Activated T-helper 17 cell treated with anti-CD3 and anti-CD28 coated beads, Interleukin-2, amount 50 U/mL, for 72 hours (primary cell): Measurements from ENCODE around the gene ITGB6. TPM values are rescaled to one million over a fixed set of nuclear protein-coding genes. Genes with fewer than 3 reads are reported as not detected.
A peak's percentile ranks its signal among the peaks of the same experiment; 100 is the strongest.
"Not testable (repeated sequence)": the region's sequence is repeated elsewhere in the genome, so short reads cannot be mapped to it uniquely, and the experiment has no call there.

Experiments
- ATAC-seq: fragments of 150-1000 bp; cut with Tn5 transposase; replicated peaks from 2 replicates; pipeline ENCODE4 v1.10.0; 2021; ENCODE audit warnings: mild to moderate bottlenecking, moderate library complexity
- H3K27ac Mint-ChIP-seq: one replicate; pipeline ENCODE4 v1.8.0; 2022; ENCODE audit warnings: mixed read lengths
- H3K27me3 Mint-ChIP-seq: one replicate; pipeline ENCODE4 v1.8.0; 2022; ENCODE audit warnings: mixed read lengths
- H3K36me3 Mint-ChIP-seq: one replicate; pipeline ENCODE4 v1.8.0; 2022; ENCODE audit warnings: low read depth, mild to moderate bottlenecking, mixed read lengths
- H3K4me1 Mint-ChIP-seq: one replicate; pipeline ENCODE4 v1.8.0; 2022; ENCODE audit warnings: mixed read lengths
- H3K4me3 Mint-ChIP-seq: one replicate; pipeline ENCODE4 v1.8.0; 2022; ENCODE audit warnings: mild to moderate bottlenecking, mixed read lengths
- H3K9me3 Mint-ChIP-seq: one replicate; pipeline ENCODE4 v1.8.0; 2022; ENCODE audit warnings: mixed read lengths
- total RNA-seq, 2 donors: library from RNA; stranded (reverse); gene quantifications; one replicate each; pipeline ENCODE4 v1.2.3, GENCODE V29; 2022

The ITGB6 gene
- total RNA-seq, 2 donors from 2014 or later = not detected

- Mint-ChIP-seq H3K36me3 (no peaks in the 10 kb centered on the region), H3K4me1 (peaks cover 14% of the 10 kb centered on the region), H3K4me3 (peak overlapping the region; percentile 35), H3K9me3 (no peaks in the 10 kb centered on the region), H3K27me3 (peaks cover 3% of the 10 kb centered on the region), H3K27ac (peak overlapping the region; percentile 47)
- ATAC-seq = peak; percentile 72
These were observed 8.0 kb upstream of the ITGB6 start for GRCh38 chr2:160207804-160208654.

- H3K27ac Mint-ChIP-seq = peak overlapping the region; percentile 47
- H3K9me3 Mint-ChIP-seq = no peaks in the 10 kb centered on the region
- ATAC-seq = no peak
- H3K36me3 Mint-ChIP-seq = no peaks in the 10 kb centered on the region
- H3K27me3 Mint-ChIP-seq = peaks cover 3% of the 10 kb centered on the region
- H3K4me1 Mint-ChIP-seq = peaks cover 14% of the 10 kb centered on the region
- H3K4me3 Mint-ChIP-seq = peak overlapping the region; percentile 35
These were observed 7.2 kb upstream of the ITGB6 start for GRCh38 chr2:160207271-160207670.

GRCh38 chr2:160206436-160206835 is 6.4 kb upstream of the ITGB6 start:
- Mint-ChIP-seq H3K4me1 (peaks cover 14% of the 10 kb centered on the region), H3K9me3 (no peaks in the 10 kb centered on the region), H3K27ac (no peak overlapping the region), H3K4me3 (no peak overlapping the region), H3K36me3 (no peaks in the 10 kb centered on the region), H3K27me3 (no peaks in the 10 kb centered on the region)
- no peak for ATAC-seq

- H3K36me3 Mint-ChIP-seq = no peaks in the 10 kb centered on the region
- H3K9me3 Mint-ChIP-seq = no peaks in the 10 kb centered on the region
- peak; percentile 57 for ATAC-seq
- no peaks in the 10 kb centered on the region for H3K27me3 Mint-ChIP-seq
- H3K4me3 Mint-ChIP-seq = no peak overlapping the region
- H3K4me1 Mint-ChIP-seq = peaks cover 8% of the 10 kb centered on the region
- no peak overlapping the region for H3K27ac Mint-ChIP-seq
These were observed 5.4 kb upstream of the ITGB6 start for GRCh38 chr2:160205505-160205904.

- Mint-ChIP-seq H3K9me3 (no peaks in the 10 kb centered on the region), H3K4me3 (no peak overlapping the region), H3K4me1 (peaks cover 8% of the 10 kb centered on the region), H3K36me3 (no peaks in the 10 kb centered on the region), H3K27ac (no peak overlapping the region), H3K27me3 (no peaks in the 10 kb centered on the region)
- no peak for ATAC-seq
These were observed 3.4 kb upstream of the ITGB6 start for GRCh38 chr2:160203422-160203821.

GRCh38 chr2:160203007-160203406 is 2.9 kb upstream of the ITGB6 start:
- no peak for ATAC-seq
- Mint-ChIP-seq H3K4me1 (peaks cover 6% of the 10 kb centered on the region), H3K9me3 (no peaks in the 10 kb centered on the region), H3K36me3 (no peaks in the 10 kb centered on the region), H3K27me3 (no peaks in the 10 kb centered on the region), H3K4me3 (no peak overlapping the region), H3K27ac (no peak overlapping the region)

- H3K27ac Mint-ChIP-seq = no peak overlapping the region
- H3K4me1 Mint-ChIP-seq = no peaks in the 10 kb centered on the region
- no peak overlapping the region for H3K4me3 Mint-ChIP-seq
- H3K9me3 Mint-ChIP-seq = no peaks in the 10 kb centered on the region
- ATAC-seq = no peak
- H3K27me3 Mint-ChIP-seq = no peaks in the 10 kb centered on the region
- no peaks in the 10 kb centered on the region for H3K36me3 Mint-ChIP-seq
These were observed 1.9 kb upstream of the ITGB6 start for GRCh38 chr2:160201849-160202539.

GRCh38 chr2:160200921-160201320 is 849 bp upstream of the ITGB6 start:
- Mint-ChIP-seq H3K27me3 (no peaks in the 10 kb centered on the region), H3K36me3 (no peaks in the 10 kb centered on the region), H3K4me1 (no peaks in the 10 kb centered on the region), H3K4me3 (no peak overlapping the region), H3K27ac (no peak overlapping the region), H3K9me3 (no peaks in the 10 kb centered on the region)
- no peak for ATAC-seq

- ATAC-seq = no peak
- Mint-ChIP-seq H3K27ac (no peak overlapping the region), H3K4me1 (no peaks in the 10 kb centered on the region), H3K9me3 (no peaks in the 10 kb centered on the region), H3K27me3 (no peaks in the 10 kb centered on the region), H3K4me3 (no peak overlapping the region), H3K36me3 (no peaks in the 10 kb centered on the region)
These were observed 1.0 kb downstream of the ITGB6 start for GRCh38 chr2:160199053-160199452.

GRCh38 chr2:160197587-160197986 is 2.5 kb downstream of the ITGB6 start:
- H3K9me3 Mint-ChIP-seq = no peaks in the 10 kb centered on the region
- no peaks in the 10 kb centered on the region for H3K36me3 Mint-ChIP-seq
- H3K4me1 Mint-ChIP-seq = no peaks in the 10 kb centered on the region
- no peak overlapping the region for H3K27ac Mint-ChIP-seq
- no peaks in the 10 kb centered on the region for H3K27me3 Mint-ChIP-seq
- no peak for ATAC-seq
- no peak overlapping the region for H3K4me3 Mint-ChIP-seq

- H3K4me3 Mint-ChIP-seq = no peak overlapping the region
- no peaks in the 10 kb centered on the region for H3K4me1 Mint-ChIP-seq
- H3K27me3 Mint-ChIP-seq = no peaks in the 10 kb centered on the region
- no peaks in the 10 kb centered on the region for H3K36me3 Mint-ChIP-seq
- H3K9me3 Mint-ChIP-seq = no peaks in the 10 kb centered on the region
- ATAC-seq = peak; percentile 66
- no peak overlapping the region for H3K27ac Mint-ChIP-seq
These were observed 5.1 kb downstream of the ITGB6 start for GRCh38 chr2:160194946-160195345.

GRCh38 chr2:160194351-160194750 is 5.7 kb downstream of the ITGB6 start:
- Mint-ChIP-seq H3K4me3 (no peak overlapping the region), H3K27ac (no peak overlapping the region), H3K36me3 (no peaks in the 10 kb centered on the region), H3K9me3 (no peaks in the 10 kb centered on the region), H3K4me1 (no peaks in the 10 kb centered on the region), H3K27me3 (no peaks in the 10 kb centered on the region)
- no peak for ATAC-seq

- peak; percentile 26 for ATAC-seq
- not testable (repeated sequence) for H3K27me3 Mint-ChIP-seq, H3K36me3 Mint-ChIP-seq, H3K9me3 Mint-ChIP-seq, H3K4me1 Mint-ChIP-seq
- peak overlapping the region; percentile 69 for H3K27ac Mint-ChIP-seq
- peak overlapping the region; percentile 37 for H3K4me3 Mint-ChIP-seq
These were observed 18.8 kb downstream of the ITGB6 start for GRCh38 chr2:160181146-160181836.

GRCh38 chr2:160180690-160181089 is 19.4 kb downstream of the ITGB6 start:
- not testable (repeated sequence) for H3K9me3 Mint-ChIP-seq, H3K27me3 Mint-ChIP-seq, H3K27ac Mint-ChIP-seq, H3K4me1 Mint-ChIP-seq, ATAC-seq, H3K36me3 Mint-ChIP-seq
- H3K4me3 Mint-ChIP-seq = peak overlapping the region; percentile 37

- H3K4me1 Mint-ChIP-seq = no peaks in the 10 kb centered on the region
- no peak overlapping the region for H3K4me3 Mint-ChIP-seq
- no peaks in the 10 kb centered on the region for H3K9me3 Mint-ChIP-seq
- no peaks in the 10 kb centered on the region for H3K27me3 Mint-ChIP-seq
- ATAC-seq = no peak
- H3K36me3 Mint-ChIP-seq = no peaks in the 10 kb centered on the region
- no peak overlapping the region for H3K27ac Mint-ChIP-seq
These were observed 19.9 kb downstream of the ITGB6 start for GRCh38 chr2:160180172-160180571.
